ENCODE results near the gene C1QTNF5.

DNA sequence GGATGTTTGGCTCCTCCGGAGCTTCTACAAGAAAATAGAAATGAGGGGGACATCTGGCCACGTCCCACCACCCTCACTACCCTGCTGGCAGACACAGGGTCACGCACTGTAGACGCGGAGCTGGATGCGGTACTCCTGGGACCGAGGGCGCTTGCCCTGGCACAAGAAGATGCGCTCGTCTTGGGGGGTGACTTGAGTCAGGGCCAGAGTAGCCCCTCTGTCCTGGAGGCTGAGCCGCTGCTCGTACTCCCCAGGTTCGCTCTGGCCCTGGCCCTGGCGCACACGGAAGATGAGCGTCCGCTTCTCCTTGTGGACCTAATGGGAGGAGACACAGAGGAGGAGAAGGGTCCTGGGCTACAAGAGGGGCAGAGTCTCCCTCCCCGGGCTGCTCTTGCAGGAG lies 26.0 kb downstream of the C1QTNF5 start:
- TF ChIP-seq, protein P1, sequence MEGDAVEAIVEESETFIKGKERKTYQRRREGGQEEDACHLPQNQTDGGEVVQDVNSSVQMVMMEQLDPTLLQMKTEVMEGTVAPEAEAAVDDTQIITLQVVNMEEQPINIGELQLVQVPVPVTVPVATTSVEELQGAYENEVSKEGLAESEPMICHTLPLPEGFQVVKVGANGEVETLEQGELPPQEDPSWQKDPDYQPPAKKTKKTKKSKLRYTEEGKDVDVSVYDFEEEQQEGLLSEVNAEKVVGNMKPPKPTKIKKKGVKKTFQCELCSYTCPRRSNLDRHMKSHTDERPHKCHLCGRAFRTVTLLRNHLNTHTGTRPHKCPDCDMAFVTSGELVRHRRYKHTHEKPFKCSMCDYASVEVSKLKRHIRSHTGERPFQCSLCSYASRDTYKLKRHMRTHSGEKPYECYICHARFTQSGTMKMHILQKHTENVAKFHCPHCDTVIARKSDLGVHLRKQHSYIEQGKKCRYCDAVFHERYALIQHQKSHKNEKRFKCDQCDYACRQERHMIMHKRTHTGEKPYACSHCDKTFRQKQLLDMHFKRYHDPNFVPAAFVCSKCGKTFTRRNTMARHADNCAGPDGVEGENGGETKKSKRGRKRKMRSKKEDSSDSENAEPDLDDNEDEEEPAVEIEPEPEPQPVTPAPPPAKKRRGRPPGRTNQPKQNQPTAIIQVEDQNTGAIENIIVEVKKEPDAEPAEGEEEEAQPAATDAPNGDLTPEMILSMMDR (conservative IDR thresholded peaks at IDR 0.05), result no peak
- TF ChIP-seq ZFX (IDR thresholded peaks at IDR 0.05), result no peak
